Adrenal gland (tissue), 12 donors: ENCODE measurements around the gene ADK. TPM values are rescaled to one million over a fixed set of nuclear protein-coding genes. Genes with fewer than 3 reads are reported as not detected.

Experiments
- DNase-seq, 7 donors: peaks; one replicate each; pipeline ENCODE4 v3.0.0-alpha.2; 2019 to 2020
- H3K27ac ChIP-seq, 5 donors: fragments of 200-600 bp; sonication (generic) in 4 of 5; 1 replicate in 3 of 5; 2 replicates in 2 of 5; pipeline versions ENCODE4 v1.5.1 to v1.8.0; 2016 to 2020; ENCODE audit warnings: mild to moderate bottlenecking in 1 of 5
- H3K27me3 ChIP-seq: fragments of 200-600 bp; 2 replicates; pipeline ENCODE4 v1.8.0; 2021
- H3K36me3 ChIP-seq, 2 donors: fragments of 200-600 bp; replicated peaks in 1 of 2; 1 replicate in 1 of 2; 2 replicates in 1 of 2; pipeline versions ENCODE4 v1.5.1 to v1.8.0; 2018 to 2022
- H3K4me1 ChIP-seq, 2 donors: fragments of 200-600 bp; replicated peaks in 1 of 2; 1 replicate in 1 of 2; 2 replicates in 1 of 2; pipeline versions ENCODE4 v1.5.1 to v1.8.0; 2018 to 2021
- H3K4me3 ChIP-seq, 4 donors: fragments of 200-600 bp; sonication (generic) in 3 of 4; one replicate each; pipeline ENCODE4 v1.5.1; 2016 to 2018
- H3K9me3 ChIP-seq, 3 donors: fragments of 200-600 bp; sonication (generic) in 1 of 3; replicated peaks in 1 of 3; 1 replicate in 2 of 3; 2 replicates in 1 of 3; pipeline versions ENCODE4 v1.5.1 to v1.8.0; 2016 to 2021
- POLR2A ChIP-seq, 2 donors: fragments of 450-650 bp; IDR thresholded peaks; one replicate each; pipeline ENCODE4 v1.6.1; 2017; ENCODE audit warnings: antibody characterized with exemption in 2 of 2, mild to moderate bottlenecking in 2 of 2, moderate library complexity in 1 of 2
- WGBS, 4 donors: extraction: QIAGEN DNeasy Blood & Tissue Kit in 2 of 4; methylation state at CpG; one replicate each; pipeline versions ENCODE4 v1.1.5 to v1.1.7; 2013 to 2017; 5-methylcytosine and 5-hydroxymethylcytosine counted together
- intact Hi-C, 2 donors: fragments of 100-400 bp; cut with DNase I; formaldehyde crosslinking; loops; one replicate each; pipeline versions ENCODE4 v1.14.1 to v1.15.0; 2022 to 2023
- polyA plus RNA-seq, 3 donors: library from polyadenylated mRNA; stranded (reverse); fragments of 200-250 nt in 2 of 3; fragments of 350-450 nt in 1 of 3; fragmentation: Illumina TruSeq in 1 of 3; extraction: RNeasy Lipid Tissue Mini Kit (QIAGEN cat#74804) in 1 of 3; gene quantifications; one replicate each; pipeline ENCODE4 v1.2.3, GENCODE V29; 2013 to 2014
- total RNA-seq, 9 donors: library from RNA; depleted of rRNA in 4 of 9; stranded (reverse); fragments of >200 nt in 4 of 9; fragments of 120-200 nt in 1 of 9; fragmentation: NEBNext Ultra II Directional in 1 of 9; extraction: Animal tissue kit (Norgen Biotek cat#: 25700) in 1 of 9; gene quantifications; one replicate each; pipeline versions ENCODE4 v1.1.0 to v1.2.4, GENCODE V29; 2013 to 2023
- TF ChIP-seq, protein P1 (sequence below), 6 experiments: fragments of 450-650 bp in 4 of 6; fragments of 200-600 bp in 2 of 6; sonication (generic) in 1 of 6; IDR thresholded peaks; 1 replicate in 5 of 6; 2 replicates in 1 of 6; pipeline versions ENCODE4 v1.5.1 to v1.8.0; 2016 to 2021; ENCODE audit warnings: antibody characterized with exemption in 6 of 6, mild to moderate bottlenecking in 2 of 6, moderate library complexity in 1 of 6
- donor health status: healthy with polysubstance abuse.
- donor health status: Bipolar disorder and iron deficiency.
- donor health status: DM: yes; HTN: yes; CAD: no.
- donor health status: DM: no; HTN: no; CAD: no.
- donor health status: DM: no; HTN: no; CAD: no.
- donor health status: DM: yes; HTN: yes; CAD: no.

Gene ADK
- total and polyA plus RNA-seq, 12 donors: 8.2 to 45.5 (median 22.2) TPM

DNA sequence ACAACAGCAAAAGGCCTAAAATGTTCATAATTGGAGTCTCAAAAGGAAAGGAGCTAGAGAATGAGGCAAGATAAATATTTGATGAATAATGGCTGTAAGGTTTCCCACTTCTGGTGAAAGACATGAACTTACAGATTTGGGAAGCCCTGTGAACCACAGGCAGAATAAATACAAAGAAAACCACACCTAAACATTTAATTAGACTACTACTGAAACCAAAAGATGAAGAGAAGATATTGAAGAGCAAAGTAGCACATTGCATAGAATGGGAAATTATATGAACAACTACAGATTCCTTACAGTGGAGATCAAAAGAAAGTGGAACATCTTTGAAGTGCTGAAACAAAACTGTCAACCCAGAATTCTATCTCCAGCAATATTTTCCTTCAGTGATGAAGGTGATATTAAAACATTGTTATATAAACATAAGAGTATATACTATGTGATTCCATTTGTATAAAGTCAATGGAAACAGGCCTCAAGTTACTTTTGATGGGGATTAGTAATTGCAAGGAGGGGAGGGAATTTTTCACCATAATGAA lies 484.0 kb downstream of the ADK start:
- Histone ChIP-seq H3K9me3 (peaks cover 0 to 7% (median 0%) of the 10 kb centered on the region in 3 donors), H3K36me3 (no peaks in the 10 kb centered on the region), H3K4me1 (no peaks in the 10 kb centered on the region), H3K4me3 (no peak overlapping the region), H3K27ac (no peak overlapping the region), H3K27me3 (no peaks in the 10 kb centered on the region)
- no peak for DNase-seq
- no peak for TF ChIP-seq POLR2A (IDR thresholded peaks at IDR 0.05)
- TF ChIP-seq, protein P1, sequence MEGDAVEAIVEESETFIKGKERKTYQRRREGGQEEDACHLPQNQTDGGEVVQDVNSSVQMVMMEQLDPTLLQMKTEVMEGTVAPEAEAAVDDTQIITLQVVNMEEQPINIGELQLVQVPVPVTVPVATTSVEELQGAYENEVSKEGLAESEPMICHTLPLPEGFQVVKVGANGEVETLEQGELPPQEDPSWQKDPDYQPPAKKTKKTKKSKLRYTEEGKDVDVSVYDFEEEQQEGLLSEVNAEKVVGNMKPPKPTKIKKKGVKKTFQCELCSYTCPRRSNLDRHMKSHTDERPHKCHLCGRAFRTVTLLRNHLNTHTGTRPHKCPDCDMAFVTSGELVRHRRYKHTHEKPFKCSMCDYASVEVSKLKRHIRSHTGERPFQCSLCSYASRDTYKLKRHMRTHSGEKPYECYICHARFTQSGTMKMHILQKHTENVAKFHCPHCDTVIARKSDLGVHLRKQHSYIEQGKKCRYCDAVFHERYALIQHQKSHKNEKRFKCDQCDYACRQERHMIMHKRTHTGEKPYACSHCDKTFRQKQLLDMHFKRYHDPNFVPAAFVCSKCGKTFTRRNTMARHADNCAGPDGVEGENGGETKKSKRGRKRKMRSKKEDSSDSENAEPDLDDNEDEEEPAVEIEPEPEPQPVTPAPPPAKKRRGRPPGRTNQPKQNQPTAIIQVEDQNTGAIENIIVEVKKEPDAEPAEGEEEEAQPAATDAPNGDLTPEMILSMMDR (IDR thresholded peaks at IDR 0.05): no peak
- intact Hi-C loops: no loop called here

DNA sequence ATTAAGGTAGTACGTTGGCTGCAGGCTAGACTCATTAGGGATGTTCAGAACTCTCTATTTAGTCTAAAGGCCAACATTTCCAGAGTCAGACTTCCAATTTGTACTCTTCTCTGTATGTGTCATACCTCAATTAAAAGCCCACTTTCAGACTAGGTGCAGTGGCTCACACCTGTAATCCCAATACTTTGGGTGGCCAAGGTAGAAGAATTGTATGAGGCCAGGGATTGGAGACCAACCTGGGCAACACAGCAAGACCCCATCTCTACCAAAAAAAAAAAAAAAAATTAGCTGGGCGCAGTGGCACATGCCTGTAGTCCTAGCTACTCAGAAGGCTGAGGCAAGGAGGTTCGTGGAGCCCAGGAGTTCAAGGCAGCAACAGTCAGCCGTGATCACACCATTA lies 484.6 kb downstream of the ADK start:
- DNase-seq: no peak
- WGBS, 4 donors: 87 to 96% (median 95%) methylated on average over 4 of the region's 4 CpGs
- H3K27me3 ChIP-seq: no peaks in the 10 kb centered on the region
- intact Hi-C loops: no loop called here
- H3K9me3 ChIP-seq: peaks cover 0 to 7% (median 0%) of the 10 kb centered on the region in 3 donors
- H3K27ac ChIP-seq: no peak overlapping the region
- no peaks in the 10 kb centered on the region for H3K36me3 ChIP-seq
- no peak overlapping the region for H3K4me3 ChIP-seq
- TF ChIP-seq, protein P1 (IDR thresholded peaks at IDR 0.05): no peak
- TF ChIP-seq POLR2A (IDR thresholded peaks at IDR 0.05): no peak
- H3K4me1 ChIP-seq: no peaks in the 10 kb centered on the region

DNA sequence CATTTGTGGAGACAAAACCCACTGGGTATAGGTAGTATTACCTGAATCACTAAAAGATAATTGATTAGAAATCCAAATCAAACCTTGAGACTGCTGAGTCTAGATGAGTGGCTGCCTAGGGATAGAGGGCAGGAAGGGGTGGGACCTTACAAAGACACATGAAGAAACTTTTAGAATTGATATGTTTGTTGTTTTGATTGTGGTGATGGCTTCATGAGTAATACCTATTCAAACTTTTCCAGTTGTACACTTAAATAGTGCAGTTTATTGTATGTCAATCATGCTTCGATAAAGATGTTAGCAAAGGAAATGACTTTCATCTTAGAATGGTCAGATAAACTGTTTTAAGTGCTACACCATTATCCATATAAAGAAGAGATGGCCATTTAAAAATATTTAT lies 486.7 kb downstream of the ADK start:
- peaks cover 0 to 7% (median 0%) of the 10 kb centered on the region in 3 donors for H3K9me3 ChIP-seq
- intact Hi-C loops: no loop called here
- no peak overlapping the region for H3K4me3 ChIP-seq
- H3K36me3 ChIP-seq: no peaks in the 10 kb centered on the region
- DNase-seq: no peak
- TF ChIP-seq, protein P1 (IDR thresholded peaks at IDR 0.05): no peak
- no peak for TF ChIP-seq POLR2A (IDR thresholded peaks at IDR 0.05)
- no peaks in the 10 kb centered on the region for H3K4me1 ChIP-seq
- no peaks in the 10 kb centered on the region for H3K27me3 ChIP-seq
- 95 to 100% (median 98%) methylated on average over 1 of the region's 1 CpG for WGBS, 4 donors
- H3K27ac ChIP-seq: no peak overlapping the region

DNA sequence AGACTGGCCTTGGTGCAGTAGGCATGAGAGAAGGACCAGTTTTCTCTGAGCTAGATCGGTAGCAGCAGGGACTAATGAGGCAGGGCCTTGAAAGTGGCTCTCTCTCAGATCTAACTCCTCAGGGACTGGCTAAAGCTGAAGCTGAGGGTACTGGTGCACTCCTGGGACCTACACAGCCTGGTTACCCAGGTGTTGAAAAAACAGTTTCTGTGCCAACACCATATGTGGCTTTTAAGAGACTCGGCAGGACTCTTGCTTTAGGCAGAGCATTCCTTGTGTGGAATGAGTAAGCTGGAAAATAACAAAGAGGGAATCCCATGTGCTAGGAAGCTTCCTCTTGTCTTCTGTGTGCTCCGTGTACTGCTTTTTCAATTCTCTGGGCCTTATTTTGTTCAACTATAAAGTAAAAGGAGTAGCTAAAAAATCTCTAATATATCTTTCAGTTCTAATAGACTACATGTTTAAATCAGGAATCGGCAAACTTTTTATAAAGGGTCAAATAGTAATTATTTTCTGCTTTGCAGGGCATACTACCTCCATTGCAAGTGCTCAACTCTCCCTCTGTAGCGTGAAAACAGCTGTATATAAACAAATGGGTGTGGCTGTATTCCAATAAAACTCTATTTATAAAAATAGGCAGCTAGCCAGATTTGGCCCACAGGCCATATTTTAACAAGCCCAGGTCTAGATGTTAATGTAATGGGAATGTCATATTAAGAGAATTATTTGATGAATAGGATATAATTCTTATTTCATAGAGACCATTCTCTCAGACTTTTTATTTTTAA lies 489.3 kb downstream of the ADK start:
- intact Hi-C loops: no loop called here
- H3K36me3 ChIP-seq: no peaks in the 10 kb centered on the region
- H3K27me3 ChIP-seq: no peaks in the 10 kb centered on the region
- H3K27ac ChIP-seq: no peak overlapping the region
- no peak for DNase-seq
- H3K9me3 ChIP-seq: no peaks in the 10 kb centered on the region
- WGBS, 4 donors: 88 to 96% (median 91%) methylated on average over 4 to 5 of the region's 5 CpGs
- H3K4me1 ChIP-seq: no peaks in the 10 kb centered on the region
- TF ChIP-seq, protein P1 (IDR thresholded peaks at IDR 0.05): no peak
- no peak for TF ChIP-seq POLR2A (IDR thresholded peaks at IDR 0.05)
- H3K4me3 ChIP-seq: no peak overlapping the region
